Nephron progenitor cell (in vitro differentiated cells): ENCODE results near the gene RNF167.

Source experiments
- DNase-seq: peaks from one replicate; pipeline ENCODE4 v3.0.0; 2021
- H3K27ac Mint-ChIP-seq: 2 replicates; pipeline ENCODE4 v1.8.0; 2021; ENCODE audit warnings: mild to moderate bottlenecking, moderate library complexity, mixed read lengths
- H3K27me3 Mint-ChIP-seq: 2 replicates; pipeline ENCODE4 v1.8.0; 2021; ENCODE audit warnings: mild to moderate bottlenecking, low read depth, mixed read lengths; ENCODE audit not compliant: poor library complexity
- H3K36me3 Mint-ChIP-seq: 2 replicates; pipeline ENCODE4 v1.8.0; 2021; ENCODE audit warnings: low read depth, mixed read lengths
- H3K4me1 Mint-ChIP-seq: 2 replicates; pipeline ENCODE4 v1.8.0; 2021; ENCODE audit warnings: mixed read lengths
- H3K4me3 Mint-ChIP-seq: 2 replicates; pipeline ENCODE4 v1.8.0; 2021; ENCODE audit warnings: mild to moderate bottlenecking, moderate library complexity, mixed read lengths
- H3K9me3 Mint-ChIP-seq: 2 replicates; pipeline ENCODE4 v1.8.0; 2021; ENCODE audit warnings: mild to moderate bottlenecking, moderate library complexity, mixed read lengths
- TF ChIP-seq, protein P1 (sequence below): fragments of 200-600 bp; sonication (generic); IDR thresholded peaks from 2 replicates; pipeline ENCODE4 v1.5.0; 2021; ENCODE audit warnings: antibody characterized with exemption

RNF167 gene

DNA sequence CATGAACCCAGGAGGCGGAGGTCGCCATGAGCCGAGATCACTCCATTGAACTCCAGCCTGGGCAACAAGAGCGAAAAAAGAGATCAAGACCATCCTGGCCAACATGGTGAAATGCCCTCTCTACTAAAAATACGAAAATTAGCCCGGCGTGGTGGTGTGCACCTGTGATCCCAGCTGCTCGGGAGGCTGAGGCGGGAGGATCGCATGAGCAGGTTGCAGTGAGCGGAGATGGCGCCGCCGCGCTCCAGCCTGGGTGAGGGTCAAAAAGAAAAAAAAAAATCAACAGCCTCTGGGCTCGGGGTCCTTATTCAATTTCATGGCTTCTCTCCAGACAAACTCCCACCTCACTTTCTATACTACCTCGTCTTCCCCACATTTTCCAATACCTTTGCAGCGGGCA, 11.2 kb upstream of the RNF167 start:
- H3K27me3 Mint-ChIP-seq: peaks cover 8% of the 10 kb centered on the region
- no peak for DNase-seq
- peaks cover 18% of the 10 kb centered on the region for H3K4me1 Mint-ChIP-seq
- H3K36me3 Mint-ChIP-seq: peaks cover 16% of the 10 kb centered on the region
- H3K9me3 Mint-ChIP-seq: no peaks in the 10 kb centered on the region
- H3K27ac Mint-ChIP-seq: no peak overlapping the region
- TF ChIP-seq, protein P1, sequence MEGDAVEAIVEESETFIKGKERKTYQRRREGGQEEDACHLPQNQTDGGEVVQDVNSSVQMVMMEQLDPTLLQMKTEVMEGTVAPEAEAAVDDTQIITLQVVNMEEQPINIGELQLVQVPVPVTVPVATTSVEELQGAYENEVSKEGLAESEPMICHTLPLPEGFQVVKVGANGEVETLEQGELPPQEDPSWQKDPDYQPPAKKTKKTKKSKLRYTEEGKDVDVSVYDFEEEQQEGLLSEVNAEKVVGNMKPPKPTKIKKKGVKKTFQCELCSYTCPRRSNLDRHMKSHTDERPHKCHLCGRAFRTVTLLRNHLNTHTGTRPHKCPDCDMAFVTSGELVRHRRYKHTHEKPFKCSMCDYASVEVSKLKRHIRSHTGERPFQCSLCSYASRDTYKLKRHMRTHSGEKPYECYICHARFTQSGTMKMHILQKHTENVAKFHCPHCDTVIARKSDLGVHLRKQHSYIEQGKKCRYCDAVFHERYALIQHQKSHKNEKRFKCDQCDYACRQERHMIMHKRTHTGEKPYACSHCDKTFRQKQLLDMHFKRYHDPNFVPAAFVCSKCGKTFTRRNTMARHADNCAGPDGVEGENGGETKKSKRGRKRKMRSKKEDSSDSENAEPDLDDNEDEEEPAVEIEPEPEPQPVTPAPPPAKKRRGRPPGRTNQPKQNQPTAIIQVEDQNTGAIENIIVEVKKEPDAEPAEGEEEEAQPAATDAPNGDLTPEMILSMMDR: no peak
- H3K4me3 Mint-ChIP-seq: no peak overlapping the region

DNA sequence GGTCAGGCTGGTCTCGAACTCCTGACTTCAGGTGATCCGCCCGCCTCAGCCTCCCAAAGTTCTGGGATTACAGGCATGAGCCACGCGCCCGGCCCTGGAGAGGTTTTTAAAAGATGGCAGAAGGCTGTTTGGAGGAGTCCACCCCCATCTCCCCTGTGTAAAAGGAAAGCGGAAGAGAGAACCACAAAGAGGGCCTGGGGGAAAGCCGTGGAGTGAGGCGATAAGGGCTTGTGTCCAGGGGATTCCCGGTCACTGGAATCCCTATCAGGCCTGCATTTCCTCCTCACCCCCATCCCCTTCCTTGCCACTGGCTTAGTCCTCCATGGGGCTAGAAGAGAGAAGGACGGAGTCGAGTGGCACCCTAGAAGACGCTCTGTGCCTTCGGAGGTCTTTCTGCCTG, 8.1 kb upstream of the RNF167 start, which contains the start of gene GP1BA:
Gene GP1BA, plus strand, starts transcription at position 315 of the 400 bp plus-strand sequence. CDS start 328 bp downstream, outside the sequence.
- peaks cover 26% of the 10 kb centered on the region for H3K36me3 Mint-ChIP-seq
- no peak within 1 kb of the TSS for H3K4me3 Mint-ChIP-seq
- H3K27me3 Mint-ChIP-seq: peaks cover 8% of the 10 kb centered on the region
- peak within 1 kb of the TSS; percentile 68 for H3K27ac Mint-ChIP-seq
- DNase-seq: no peak
- peaks cover 21% of the 10 kb centered on the region for H3K4me1 Mint-ChIP-seq
- no peaks in the 10 kb centered on the region for H3K9me3 Mint-ChIP-seq
- TF ChIP-seq, protein P1: no peak

DNA sequence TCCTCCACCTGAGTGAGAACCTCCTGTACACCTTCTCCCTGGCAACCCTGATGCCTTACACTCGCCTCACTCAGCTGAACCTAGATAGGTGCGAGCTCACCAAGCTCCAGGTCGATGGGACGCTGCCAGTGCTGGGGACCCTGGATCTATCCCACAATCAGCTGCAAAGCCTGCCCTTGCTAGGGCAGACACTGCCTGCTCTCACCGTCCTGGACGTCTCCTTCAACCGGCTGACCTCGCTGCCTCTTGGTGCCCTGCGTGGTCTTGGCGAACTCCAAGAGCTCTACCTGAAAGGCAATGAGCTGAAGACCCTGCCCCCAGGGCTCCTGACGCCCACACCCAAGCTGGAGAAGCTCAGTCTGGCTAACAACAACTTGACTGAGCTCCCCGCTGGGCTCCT, 7.3 kb upstream of the RNF167 start:
- H3K4me3 Mint-ChIP-seq: no peak overlapping the region
- H3K27ac Mint-ChIP-seq: no peak overlapping the region
- H3K27me3 Mint-ChIP-seq: peaks cover 8% of the 10 kb centered on the region
- H3K9me3 Mint-ChIP-seq: no peaks in the 10 kb centered on the region
- peaks cover 16% of the 10 kb centered on the region for H3K4me1 Mint-ChIP-seq
- TF ChIP-seq, protein P1: no peak
- no peak for DNase-seq
- H3K36me3 Mint-ChIP-seq: peaks cover 26% of the 10 kb centered on the region

DNA sequence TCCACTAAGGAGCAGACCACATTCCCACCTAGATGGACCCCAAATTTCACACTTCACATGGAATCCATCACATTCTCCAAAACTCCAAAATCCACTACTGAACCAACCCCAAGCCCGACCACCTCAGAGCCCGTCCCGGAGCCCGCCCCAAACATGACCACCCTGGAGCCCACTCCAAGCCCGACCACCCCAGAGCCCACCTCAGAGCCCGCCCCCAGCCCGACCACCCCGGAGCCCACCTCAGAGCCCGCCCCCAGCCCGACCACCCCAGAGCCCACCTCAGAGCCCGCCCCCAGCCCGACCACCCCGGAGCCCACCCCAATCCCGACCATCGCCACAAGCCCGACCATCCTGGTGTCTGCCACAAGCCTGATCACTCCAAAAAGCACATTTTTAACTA, 6.4 kb upstream of the RNF167 start:
- TF ChIP-seq, protein P1: no peak
- H3K9me3 Mint-ChIP-seq: no peaks in the 10 kb centered on the region
- H3K36me3 Mint-ChIP-seq: peaks cover 26% of the 10 kb centered on the region
- H3K27ac Mint-ChIP-seq: peak overlapping the region; percentile 67
- no peak overlapping the region for H3K4me3 Mint-ChIP-seq
- peaks cover 8% of the 10 kb centered on the region for H3K27me3 Mint-ChIP-seq
- no peak for DNase-seq
- H3K4me1 Mint-ChIP-seq: peaks cover 24% of the 10 kb centered on the region

DNA sequence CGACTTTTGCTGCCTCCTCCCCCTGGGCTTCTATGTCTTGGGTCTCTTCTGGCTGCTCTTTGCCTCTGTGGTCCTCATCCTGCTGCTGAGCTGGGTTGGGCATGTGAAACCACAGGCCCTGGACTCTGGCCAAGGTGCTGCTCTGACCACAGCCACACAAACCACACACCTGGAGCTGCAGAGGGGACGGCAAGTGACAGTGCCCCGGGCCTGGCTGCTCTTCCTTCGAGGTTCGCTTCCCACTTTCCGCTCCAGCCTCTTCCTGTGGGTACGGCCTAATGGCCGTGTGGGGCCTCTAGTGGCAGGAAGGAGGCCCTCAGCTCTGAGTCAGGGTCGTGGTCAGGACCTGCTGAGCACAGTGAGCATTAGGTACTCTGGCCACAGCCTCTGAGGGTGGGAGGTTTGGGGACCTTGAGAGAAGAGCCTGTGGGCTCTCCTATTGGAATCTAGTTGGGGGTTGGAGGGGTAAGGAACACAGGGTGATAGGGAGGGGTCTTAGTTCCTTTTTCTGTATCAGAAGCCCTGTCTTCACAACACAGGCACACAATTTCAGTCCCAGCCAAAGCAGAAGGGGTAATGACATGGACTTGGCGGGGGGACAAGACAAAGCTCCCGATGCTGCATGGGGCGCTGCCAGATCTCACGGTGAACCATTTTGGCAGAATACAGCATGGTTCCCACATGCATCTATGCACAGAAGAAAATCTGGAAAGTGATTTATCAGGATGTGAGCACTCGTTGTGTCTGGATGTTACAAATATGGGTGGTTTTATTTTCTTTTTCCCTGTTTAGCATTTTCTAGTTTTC, 5.7 kb upstream of the RNF167 start:
- no peaks in the 10 kb centered on the region for H3K9me3 Mint-ChIP-seq
- TF ChIP-seq, protein P1: peak; percentile 16
- no peak overlapping the region for H3K4me3 Mint-ChIP-seq
- DNase-seq: peak; percentile 35
- peaks cover 21% of the 10 kb centered on the region for H3K36me3 Mint-ChIP-seq
- H3K27ac Mint-ChIP-seq: peak overlapping the region; percentile 55
- peaks cover 8% of the 10 kb centered on the region for H3K27me3 Mint-ChIP-seq
- peaks cover 31% of the 10 kb centered on the region for H3K4me1 Mint-ChIP-seq

DNA sequence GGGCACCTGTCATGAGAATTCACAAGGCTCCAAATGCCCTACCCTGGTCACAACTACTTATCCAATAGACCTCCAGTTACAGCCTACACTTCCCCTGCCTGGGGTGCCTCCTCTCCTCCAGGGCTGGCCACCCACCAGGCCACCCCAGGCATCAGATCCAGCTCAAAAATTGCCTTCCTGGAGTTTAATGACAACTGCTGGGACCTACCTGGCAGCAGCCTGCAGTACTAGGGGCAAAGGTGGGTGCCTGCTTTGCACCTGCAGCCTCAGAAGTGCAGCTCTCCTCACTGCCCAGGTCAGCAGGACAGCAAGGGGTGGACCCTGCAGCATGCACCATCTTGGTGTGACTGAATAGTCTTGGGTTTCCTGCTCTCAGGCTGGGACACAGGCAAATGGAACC, 4.4 kb upstream of the RNF167 start:
- peaks cover 19% of the 10 kb centered on the region for H3K36me3 Mint-ChIP-seq
- no peak for DNase-seq
- H3K27ac Mint-ChIP-seq: no peak overlapping the region
- H3K4me1 Mint-ChIP-seq: peaks cover 31% of the 10 kb centered on the region
- no peaks in the 10 kb centered on the region for H3K9me3 Mint-ChIP-seq
- TF ChIP-seq, protein P1: no peak
- peaks cover 12% of the 10 kb centered on the region for H3K27me3 Mint-ChIP-seq
- H3K4me3 Mint-ChIP-seq: no peak overlapping the region
